HepG2 (cell line): Measurements from ENCODE around the gene TNFAIP8L2. TPM values are rescaled to one million over a fixed set of nuclear protein-coding genes. Genes with fewer than 3 reads are reported as not detected.

Experiments used
- AHR ChIP-seq: IDR thresholded peaks from 2 replicates; pipeline ENCODE4 v1.6.1; 2018; ENCODE audit warnings: missing genetic modification reagents, missing compliant biosample characterization
- CEBPG ChIP-seq: IDR thresholded peaks from 2 replicates; pipeline ENCODE4 v1.6.1; 2016
- ISX ChIP-seq: sonication (generic); formaldehyde crosslinking; conservative IDR thresholded peaks from 2 replicates; pipeline ENCODE4 v1.5.0; 2020; ENCODE audit warnings: missing genetic modification reagents
- KLF13 ChIP-seq: sonication (generic); formaldehyde crosslinking; IDR thresholded peaks from 2 replicates; pipeline ENCODE4 v1.4.0; 2020; ENCODE audit warnings: mild to moderate bottlenecking, missing genetic modification reagents
- MXI1 ChIP-seq: IDR thresholded peaks from 3 replicates; pipeline ENCODE4 v1.6.1; 2012; ENCODE audit warnings: low read depth, low read length, inconsistent platforms, borderline replicate concordance
- NFATC3 ChIP-seq: sonication (generic); formaldehyde crosslinking; IDR thresholded peaks from 2 replicates; pipeline ENCODE4 v1.5.1; 2020; ENCODE audit warnings: mild to moderate bottlenecking, missing genetic modification reagents
- PRDM15 ChIP-seq: sonication (generic); formaldehyde crosslinking; IDR thresholded peaks from 2 replicates; pipeline ENCODE4 v1.4.0; 2020; ENCODE audit warnings: missing genetic modification reagents
- PREB ChIP-seq: sonication (generic); formaldehyde crosslinking; IDR thresholded peaks from 2 replicates; pipeline ENCODE4 v1.4.0; 2020; ENCODE audit warnings: missing genetic modification reagents
- PTBP1 ChIP-seq: fragments of 200-400 bp; formaldehyde crosslinking; IDR thresholded peaks from 2 replicates; pipeline ENCODE4 v1.6.1; 2018; ENCODE audit warnings: low read length, low read depth; ENCODE audit not compliant: poor library complexity, severe bottlenecking
- SMARCC2 ChIP-seq: fragments of 450-650 bp; IDR thresholded peaks from 2 replicates; pipeline ENCODE4 v1.6.1; 2017; ENCODE audit warnings: antibody characterized with exemption, mild to moderate bottlenecking
- SNAI1 ChIP-seq: sonication (generic); formaldehyde crosslinking; IDR thresholded peaks from 2 replicates; pipeline ENCODE4 v1.5.0; 2020; ENCODE audit warnings: mild to moderate bottlenecking, missing genetic modification reagents, borderline replicate concordance
- THAP9 ChIP-seq: sonication (generic); formaldehyde crosslinking; IDR thresholded peaks from 2 replicates; pipeline ENCODE4; 2020; ENCODE audit warnings: missing genetic modification reagents, mild to moderate bottlenecking, borderline replicate concordance
- TMF1 ChIP-seq: sonication (generic); formaldehyde crosslinking; IDR thresholded peaks from 2 replicates; pipeline ENCODE4 v1.8.1; 2022; ENCODE audit warnings: low read depth, missing genetic modification reagents
- ZC3H13 ChIP-seq: sonication (generic); formaldehyde crosslinking; IDR thresholded peaks from 2 replicates; pipeline ENCODE4 v1.8.1; 2023; ENCODE audit warnings: mild to moderate bottlenecking, missing genetic modification reagents, moderate library complexity
- ZKSCAN1 ChIP-seq: fragments of 150-350 bp; IDR thresholded peaks from 2 replicates; pipeline ENCODE4 v1.6.1; 2014; ENCODE audit warnings: low read length
- ZNF431 ChIP-seq: sonication (generic); formaldehyde crosslinking; IDR thresholded peaks from 2 replicates; pipeline ENCODE4 v1.9.0; 2022; ENCODE audit warnings: missing genetic modification reagents, low read depth, mild to moderate bottlenecking, borderline replicate concordance
- ZNF484 ChIP-seq: sonication (generic); formaldehyde crosslinking; IDR thresholded peaks from 2 replicates; pipeline ENCODE4 v1.5.1; 2020; ENCODE audit warnings: mild to moderate bottlenecking, low read depth, missing genetic modification reagents, borderline replicate concordance
- ZNF547 ChIP-seq: sonication (generic); formaldehyde crosslinking; IDR thresholded peaks from 2 replicates; pipeline ENCODE4 v1.5.1; 2020; ENCODE audit warnings: mild to moderate bottlenecking, missing genetic modification reagents
- ZNF597 ChIP-seq: sonication (generic); formaldehyde crosslinking; IDR thresholded peaks from 2 replicates; pipeline ENCODE4 v1.5.0; 2020; ENCODE audit warnings: missing genetic modification reagents
- ZNF709 ChIP-seq: sonication (generic); formaldehyde crosslinking; IDR thresholded peaks from 2 replicates; pipeline ENCODE4 v1.5.0; 2020; ENCODE audit warnings: mild to moderate bottlenecking, missing genetic modification reagents
- ZNF720 ChIP-seq: sonication (generic); formaldehyde crosslinking; IDR thresholded peaks from 2 replicates; pipeline ENCODE4 v1.4.0; 2020; ENCODE audit warnings: missing genetic modification reagents
- ZNF781 ChIP-seq: sonication (generic); formaldehyde crosslinking; IDR thresholded peaks from 2 replicates; pipeline ENCODE4 v1.5.1; 2020; ENCODE audit warnings: borderline replicate concordance, mild to moderate bottlenecking, missing genetic modification reagents; ENCODE audit errors: not compliant biosample characterization
- polyA plus RNA-seq, 8 experiments: library from polyadenylated mRNA; depleted of rRNA in 3 of 8; stranded (reverse) in 7 of 8; unstranded in 1 of 8; fragments of >200 nt; fragmentation: Illumina TruSeq in 4 of 8; extraction: Trizol in 4 of 8; gene quantifications; 2 replicates each; pipeline versions ENCODE4 v1.2.1 to v1.2.3, GENCODE V29; 2011 to 2016; ENCODE audit warnings: low read depth in 4 of 8, missing spikeins in 1 of 8, mixed read lengths in 1 of 8; ENCODE audit not compliant: insufficient read depth in 1 of 8
- total RNA-seq, 5 experiments: library from RNA; depleted of rRNA; stranded (reverse); fragments of >200 nt; fragmentation: Illumina TruSeq; extraction: Trizol; gene quantifications; 2 replicates each; pipeline ENCODE4 v1.2.3, GENCODE V29; 2016; ENCODE audit warnings: low read depth in 1 of 5

Gene TNFAIP8L2
- total and polyA plus RNA-seq, 2 of the 13 experiments (the other 11 are each of a cell fraction or from before 2014, with no cell fraction given): not detected

GRCh38 chr1:151146412-151147131 lies 9.9 kb upstream of the TNFAIP8L2 start, which contains the start of gene SEMA6C (continued):
- TF ChIP-seq AHR (no peak), ZNF547 (CRISPR knock-in tag) (no peak), PREB (CRISPR knock-in tag) (no peak), ZC3H13 (CRISPR knock-in tag) (no peak), ZKSCAN1 (no peak), TMF1 (CRISPR knock-in tag) (no peak), SNAI1 (CRISPR knock-in tag) (no peak), ZNF484 (CRISPR knock-in tag) (no peak), CEBPG (CRISPR knock-in tag) (no peak), PRDM15 (no peak), ZNF431 (CRISPR knock-in tag) (no peak), ZNF781 (peak; percentile 72), SMARCC2 (no peak), ZNF709 (CRISPR knock-in tag) (no peak), KLF13 (peak; percentile 73; the same call in 1 of the 2 replicates), ZNF720 (CRISPR knock-in tag) (no peak), MXI1 (no peak; the same call in 2 of the 3 replicates), ZNF597 (CRISPR knock-in tag) (peak; percentile 33; the same call in 1 of the 2 replicates), NFATC3 (CRISPR knock-in tag) (no peak), ISX (no peak), PTBP1 (no peak), THAP9 (0 out of 2 replicates have a peak, but pooled peaks have one; percentile 30)
